ENCODE measurements around the gene AKAP6. TPM values are rescaled to one million over a fixed set of nuclear protein-coding genes. Genes with fewer than 3 reads are reported as not detected.

The AKAP6 gene
- total RNA-seq, 1 experiment from 2014 or later, result 1.9 TPM

DNA sequence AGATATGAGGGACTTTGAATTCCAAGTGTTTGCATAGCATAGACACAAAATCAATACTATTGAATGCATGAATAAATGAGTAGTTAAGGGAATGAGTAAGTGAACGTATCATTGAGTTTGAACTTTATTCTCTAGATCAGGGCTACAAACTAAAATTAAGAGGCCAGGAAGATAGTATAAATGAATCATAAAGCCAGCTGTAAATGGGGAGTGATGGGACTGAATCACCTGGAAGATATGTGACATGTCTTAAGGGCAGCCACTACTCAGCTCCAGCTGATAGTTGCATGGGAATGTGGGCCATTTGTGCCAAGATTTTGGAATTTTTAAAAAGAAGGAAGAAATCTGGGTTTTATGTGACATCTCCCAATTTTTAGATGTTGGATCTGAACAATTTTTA, 229.9 kb downstream of the AKAP6 start:
- Histone ChIP-seq H3K79me2 (ENCODE audit: insufficient read depth, low read length) (no peaks in the 10 kb centered on the region), H3K9me3 (ENCODE audit: control insufficient read depth in 1 of 2, insufficient read depth in 1 of 2, low read depth in 1 of 2, low read length in 2 of 2) (no peaks in the 10 kb centered on the region), H3K4me3 (replicated peaks in 1 of 2; ENCODE audit: low read depth in 1 of 2, low read length in 2 of 2) (no peak overlapping the region), H3K4me1 (ENCODE audit: control insufficient read depth in 1 of 2, insufficient read depth in 2 of 2, low read length in 2 of 2) (no peaks in the 10 kb centered on the region), H4K20me1 (ENCODE audit: insufficient read depth) (no peaks in the 10 kb centered on the region), H3K9ac (ENCODE audit: low read length) (no peak overlapping the region), H3K4me2 (ENCODE audit: low read length) (no peak overlapping the region), H2AFZ (ENCODE audit: low read depth, low read length, poor library complexity, severe bottlenecking) (no peak overlapping the region), H3K36me3 (ENCODE audit: control insufficient read depth in 1 of 2, insufficient read depth in 2 of 2, low read length in 2 of 2) (no peaks in the 10 kb centered on the region), H3K9me2 (ENCODE audit: insufficient read depth) (no peaks in the 10 kb centered on the region), H3K27ac (ENCODE audit: low read depth, low read length) (no peak overlapping the region), H3K27me3 (ENCODE audit: insufficient read depth, low read length) (no peaks in the 10 kb centered on the region)
- TF ChIP-seq POLR2A (IDR thresholded peaks at IDR 0.05; ENCODE audit: borderline replicate concordance, extremely low read depth, insufficient read depth, insufficient read length) (no peak), EZH2phosphoT487 (IDR thresholded peaks at IDR 0.05; ENCODE audit: borderline replicate concordance) (no peak), SP1 (IDR thresholded peaks at IDR 0.05; ENCODE audit: low read depth) (no peak), ATF3 (IDR thresholded peaks at IDR 0.05) (no peak), CEBPB (IDR thresholded peaks at IDR 0.05; ENCODE audit: low read depth) (no peak), EGR1 (IDR thresholded peaks at IDR 0.05; ENCODE audit: low read depth) (no peak), YY1 (IDR thresholded peaks at IDR 0.05; ENCODE audit: extremely low read depth, insufficient replicate concordance, low read depth, low read length) (no peak), SRF (IDR thresholded peaks at IDR 0.05; ENCODE audit: low read depth) (no peak), EZH2 (IDR thresholded peaks at IDR 0.05) (no peak), SIN3A (IDR thresholded peaks at IDR 0.05; ENCODE audit: low read depth) (no peak), POLR2AphosphoS5 (IDR thresholded peaks at IDR 0.05; ENCODE audit: low read depth, low read length) (no peak), FOSL1 (IDR thresholded peaks at IDR 0.05; ENCODE audit: low read depth) (no peak), ZBTB33 (IDR thresholded peaks at IDR 0.05; ENCODE audit: extremely low read depth, insufficient replicate concordance, low read length) (no peak), CTCF (IDR thresholded peaks at IDR 0.05 in 2 of 3, conservative IDR thresholded peaks at IDR 0.05 in 1 of 3; ENCODE audit: borderline replicate concordance in 1 of 3, insufficient read depth in 1 of 3, low read depth in 2 of 3, low read length in 2 of 3) (no peak)
- TF ChIP-seq, protein P1, sequence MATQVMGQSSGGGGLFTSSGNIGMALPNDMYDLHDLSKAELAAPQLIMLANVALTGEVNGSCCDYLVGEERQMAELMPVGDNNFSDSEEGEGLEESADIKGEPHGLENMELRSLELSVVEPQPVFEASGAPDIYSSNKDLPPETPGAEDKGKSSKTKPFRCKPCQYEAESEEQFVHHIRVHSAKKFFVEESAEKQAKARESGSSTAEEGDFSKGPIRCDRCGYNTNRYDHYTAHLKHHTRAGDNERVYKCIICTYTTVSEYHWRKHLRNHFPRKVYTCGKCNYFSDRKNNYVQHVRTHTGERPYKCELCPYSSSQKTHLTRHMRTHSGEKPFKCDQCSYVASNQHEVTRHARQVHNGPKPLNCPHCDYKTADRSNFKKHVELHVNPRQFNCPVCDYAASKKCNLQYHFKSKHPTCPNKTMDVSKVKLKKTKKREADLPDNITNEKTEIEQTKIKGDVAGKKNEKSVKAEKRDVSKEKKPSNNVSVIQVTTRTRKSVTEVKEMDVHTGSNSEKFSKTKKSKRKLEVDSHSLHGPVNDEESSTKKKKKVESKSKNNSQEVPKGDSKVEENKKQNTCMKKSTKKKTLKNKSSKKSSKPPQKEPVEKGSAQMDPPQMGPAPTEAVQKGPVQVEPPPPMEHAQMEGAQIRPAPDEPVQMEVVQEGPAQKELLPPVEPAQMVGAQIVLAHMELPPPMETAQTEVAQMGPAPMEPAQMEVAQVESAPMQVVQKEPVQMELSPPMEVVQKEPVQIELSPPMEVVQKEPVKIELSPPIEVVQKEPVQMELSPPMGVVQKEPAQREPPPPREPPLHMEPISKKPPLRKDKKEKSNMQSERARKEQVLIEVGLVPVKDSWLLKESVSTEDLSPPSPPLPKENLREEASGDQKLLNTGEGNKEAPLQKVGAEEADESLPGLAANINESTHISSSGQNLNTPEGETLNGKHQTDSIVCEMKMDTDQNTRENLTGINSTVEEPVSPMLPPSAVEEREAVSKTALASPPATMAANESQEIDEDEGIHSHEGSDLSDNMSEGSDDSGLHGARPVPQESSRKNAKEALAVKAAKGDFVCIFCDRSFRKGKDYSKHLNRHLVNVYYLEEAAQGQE (IDR thresholded peaks at IDR 0.05; ENCODE audit: low read depth), result no peak
- DNase-seq (ENCODE audit: low read depth, low spot score) (no peak), ATAC-seq (no peak)
- no TSS peak for BruUV-seq (replicated peaks)
- ChIA-PET POLR2A (no interaction called here), CTCF (interaction anchor here (0.7 to 2.5 kb wide), 4 partner anchors 9 to 1995 kb away, joined by 3 to 15 read pairs (median 8); no protein-coding TSS in a partner anchor), RAD21 (ENCODE audit: low non-redundant PET in 1 of 2, low total read pairs in 2 of 2, uncharacterized antibody in 2 of 2, unreplicated experiment in 2 of 2) (no interaction called here)
- intact Hi-C loops (cut with micrococcal nuclease), result no loop called here
